HG03159 (cell line): Measurements from ENCODE around the gene CPOX.

Source experiments
- ATAC-seq: cut with Tn5 transposase; IDR thresholded peaks from one replicate; pipeline ENCODE4 v1.9.1; 2021; ENCODE audit warnings: mild to moderate bottlenecking, moderate library complexity; ENCODE audit not compliant: unreplicated experiment

CPOX gene

GRCh38 chr3:98541695-98542094 is 51.7 kb downstream of the CPOX start:
- no peak for ATAC-seq

DNA sequence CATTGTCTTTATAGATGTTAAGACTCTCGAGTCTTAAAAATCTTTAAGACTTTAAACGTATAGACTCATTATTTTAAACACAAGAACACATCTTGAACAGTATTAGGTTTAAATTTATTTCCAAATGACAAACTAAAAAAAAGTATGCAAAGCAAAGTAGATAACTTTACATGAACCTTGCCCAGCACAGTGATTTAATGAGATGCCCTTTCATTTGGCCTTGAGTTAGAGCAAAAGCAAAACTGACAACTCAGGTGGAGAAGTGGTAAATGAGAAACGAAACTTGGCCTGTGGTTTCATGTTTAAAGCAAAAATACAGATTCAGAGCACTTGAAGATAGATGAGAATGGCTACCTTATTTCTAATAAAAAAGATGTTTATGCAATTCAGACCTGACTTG is 53.1 kb downstream of the CPOX start:
- ATAC-seq = peak; percentile 48

DNA sequence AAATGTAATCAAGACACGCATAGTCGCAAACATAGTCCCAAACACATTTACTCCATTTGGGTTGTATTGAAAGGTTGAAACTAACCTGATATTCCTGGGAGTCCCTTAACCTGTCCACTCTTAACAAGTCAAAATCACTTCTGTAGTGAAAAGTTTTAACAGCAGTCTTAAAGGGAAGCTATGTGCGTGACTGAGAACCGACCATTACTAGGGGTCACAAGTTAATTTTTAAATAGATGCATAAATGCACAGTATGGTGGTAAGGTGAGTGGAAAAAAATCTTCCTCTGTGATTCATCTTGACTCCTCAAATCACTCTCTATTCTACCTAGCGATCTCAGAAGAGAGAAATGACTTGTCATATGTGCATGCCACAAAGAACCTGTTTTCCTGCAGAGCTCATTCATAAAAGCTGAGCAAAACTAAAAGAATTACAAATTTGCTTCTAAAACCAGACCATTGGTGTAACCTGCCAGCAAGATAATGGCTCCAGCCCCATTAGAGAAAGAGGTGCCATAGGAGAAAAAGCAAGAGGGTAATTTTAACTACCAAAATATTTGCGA is 56.9 kb downstream of the CPOX start:
- ATAC-seq = peak; percentile 73

DNA sequence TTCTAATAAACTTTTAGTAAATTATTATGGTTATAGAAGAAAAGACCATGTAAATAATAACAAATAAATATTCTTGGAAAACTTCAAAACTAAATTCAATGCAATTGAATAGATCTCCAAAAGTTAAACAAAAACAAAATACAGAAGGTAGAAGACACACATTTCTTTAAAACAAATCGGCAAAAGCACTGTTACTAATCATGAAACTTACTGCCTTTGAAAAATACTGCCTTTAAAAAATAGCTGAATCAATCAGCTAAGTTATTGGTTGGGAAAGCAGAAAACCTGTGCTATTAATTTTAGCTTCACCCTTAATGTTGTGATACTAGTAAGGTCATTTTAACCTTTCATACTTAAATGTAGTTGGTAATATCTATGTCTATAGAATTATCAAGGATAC is 58.7 kb downstream of the CPOX start:
- ATAC-seq = no peak

GRCh38 chr3:98534168-98534567 is 59.2 kb downstream of the CPOX start:
- no peak for ATAC-seq

DNA sequence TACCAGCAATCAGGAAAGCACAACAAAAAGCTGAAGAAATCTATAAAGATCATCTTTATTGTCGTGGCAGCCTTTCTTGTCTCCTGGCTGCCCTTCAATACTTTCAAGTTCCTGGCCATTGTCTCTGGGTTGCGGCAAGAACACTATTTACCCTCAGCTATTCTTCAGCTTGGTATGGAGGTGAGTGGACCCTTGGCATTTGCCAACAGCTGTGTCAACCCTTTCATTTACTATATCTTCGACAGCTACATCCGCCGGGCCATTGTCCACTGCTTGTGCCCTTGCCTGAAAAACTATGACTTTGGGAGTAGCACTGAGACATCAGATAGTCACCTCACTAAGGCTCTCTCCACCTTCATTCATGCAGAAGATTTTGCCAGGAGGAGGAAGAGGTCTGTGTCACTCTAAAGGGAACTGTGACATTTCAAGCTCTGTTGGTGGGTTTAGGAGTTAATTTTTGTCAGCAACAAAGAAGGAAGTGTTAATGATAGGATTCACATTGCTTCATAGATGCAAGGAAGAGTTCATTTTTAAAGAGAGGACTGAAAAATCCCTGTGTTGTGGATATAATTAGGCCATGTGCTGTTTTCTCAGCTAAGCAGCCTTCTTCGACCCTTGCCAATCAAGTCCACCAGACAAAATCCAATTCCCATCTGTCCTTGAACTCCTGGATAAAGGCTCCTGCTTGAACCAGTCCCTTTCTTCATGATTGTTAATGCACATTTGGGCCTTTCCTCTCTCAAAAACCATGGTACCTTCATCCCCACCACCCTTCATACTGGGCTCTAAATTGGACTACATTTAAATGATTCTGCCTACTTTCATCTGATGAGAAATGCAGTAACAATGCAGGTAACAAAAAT is 60.5 kb downstream of the CPOX start:
- no peak for ATAC-seq

GRCh38 chr3:98532275-98532637 is 61.2 kb downstream of the CPOX start:
- ATAC-seq = no peak

GRCh38 chr3:98531622-98532274 is 61.7 kb downstream of the CPOX start, which contains the start of gene GPR15:
GPR15 (plus strand) TSS chr3:98531978; CDS start chr3:98532034, 56 bp downstream.
- ATAC-seq = peak; percentile 35

DNA sequence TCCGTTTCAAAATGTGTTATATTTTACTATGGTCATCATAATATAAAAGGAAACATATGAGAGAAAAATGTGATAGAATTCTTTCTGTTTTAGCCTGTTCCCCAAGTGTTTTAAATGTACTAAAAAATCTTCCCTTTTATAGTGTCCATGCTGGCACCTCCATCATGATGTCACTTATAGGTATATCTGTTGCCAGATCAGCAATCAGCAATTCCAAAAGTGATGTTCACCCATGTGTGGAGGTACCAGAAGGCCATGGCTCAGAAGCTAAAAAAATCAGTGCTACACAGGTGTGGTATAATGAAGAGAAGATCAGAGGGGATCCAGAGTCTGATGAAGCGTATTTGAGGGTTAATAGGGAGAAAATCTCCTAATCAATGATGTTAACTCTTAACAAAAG is 62.7 kb downstream of the CPOX start:
- ATAC-seq = no peak

- ATAC-seq = no peak
These were observed 63.5 kb downstream of the CPOX start for GRCh38 chr3:98529856-98530459.
